ENCODE data around the gene CLEC2A.

CLEC2A gene

DNA sequence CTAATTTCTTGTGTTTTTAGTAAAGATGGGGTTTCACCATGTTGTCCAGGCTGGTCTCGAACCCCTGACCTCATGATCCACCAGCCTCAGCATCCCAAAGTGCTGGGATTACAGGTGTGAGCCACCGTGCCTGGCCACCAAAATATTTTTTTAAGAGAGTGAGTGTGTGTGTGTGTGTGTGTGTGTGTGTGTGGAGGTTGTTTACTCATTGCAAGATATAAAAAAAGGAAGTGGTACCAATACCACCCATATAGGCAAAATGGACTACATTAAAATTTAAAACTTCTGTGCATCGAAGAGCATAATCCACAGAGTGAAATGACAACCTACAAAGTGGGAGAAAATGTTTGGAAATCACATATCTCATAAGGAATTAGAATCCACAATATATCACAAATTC, 15.5 kb upstream of the CLEC2A start:
- WGBS, 2 donors (ENCODE audit: extremely low coverage in 2 of 2, insufficient read length in 2 of 2, insufficient replicate concordance in 1 of 2): no CpG with 5 or more reads among the region's 3 CpGs
- no peak overlapping the region for H3K18ac ChIP-seq (ENCODE audit: low read length)
- H3K4me3 ChIP-seq (ENCODE audit: low read length in 2 of 2): no peak overlapping the region
- no peaks in the 10 kb centered on the region for H3K79me1 ChIP-seq (ENCODE audit: low read depth, low read length)
- no peak overlapping the region for H3K9ac ChIP-seq (ENCODE audit: low read depth, low read length, poor library complexity)
- H2BK12ac ChIP-seq (ENCODE audit: low read length): no peak overlapping the region
- H2AFZ ChIP-seq (ENCODE audit: low read length): no peak overlapping the region
- H3K4ac ChIP-seq (ENCODE audit: low read length): no peak overlapping the region
- H3K23ac ChIP-seq (ENCODE audit: low read depth, low read length, poor library complexity): no peak overlapping the region
- no peak overlapping the region for H3K27ac ChIP-seq (replicated peaks; ENCODE audit: low read length)
- no peaks in the 10 kb centered on the region for H3K9me3 ChIP-seq (replicated peaks in 1 of 2; ENCODE audit: control insufficient read depth in 2 of 2, insufficient read depth in 1 of 2, low read depth in 1 of 2, low read length in 2 of 2)
- H3K36me3 ChIP-seq (replicated peaks in 1 of 2; ENCODE audit: control insufficient read depth in 2 of 2, insufficient read depth in 2 of 2, low read length in 2 of 2): peaks cover 0 to 2% of the 10 kb centered on the region in 2 donors
- H3K4me1 ChIP-seq (ENCODE audit: control insufficient read depth in 2 of 2, insufficient read depth in 1 of 2, low read depth in 1 of 2, low read length in 2 of 2): no peaks in the 10 kb centered on the region
- H3K4me2 ChIP-seq (ENCODE audit: insufficient read depth, low read length, poor library complexity, severe bottlenecking): no peak overlapping the region
- no peak overlapping the region for H2BK15ac ChIP-seq (ENCODE audit: low read length)
- no peaks in the 10 kb centered on the region for H3K27me3 ChIP-seq (ENCODE audit: control insufficient read depth in 3 of 3, insufficient read depth in 3 of 3, low read depth in 1 of 3, low read length in 3 of 3)
- H3K14ac ChIP-seq (ENCODE audit: low read length): no peak overlapping the region
- DNase-seq (ENCODE audit: low spot score): no peak
- H2AK5ac ChIP-seq (ENCODE audit: low read depth, low read length): no peak overlapping the region
- H4K8ac ChIP-seq (ENCODE audit: low read depth, low read length): no peak overlapping the region
- no peak overlapping the region for H4K91ac ChIP-seq (ENCODE audit: low read depth, low read length, poor library complexity)
- no peak overlapping the region for H2BK5ac ChIP-seq (ENCODE audit: low read length)
- no peak overlapping the region for H2BK120ac ChIP-seq (ENCODE audit: low read depth, low read length)

GRCh38 chr12:9944391-9944790, 12.2 kb upstream of the CLEC2A start:
- H3K4me1 ChIP-seq (ENCODE audit: control insufficient read depth in 2 of 2, insufficient read depth in 1 of 2, low read depth in 1 of 2, low read length in 2 of 2): no peaks in the 10 kb centered on the region

GRCh38 chr12:9943240-9943639, 11.1 kb upstream of the CLEC2A start:
- DNase-seq (ENCODE audit: low spot score): no peak
- H3K4me2 ChIP-seq (ENCODE audit: insufficient read depth, low read length, poor library complexity, severe bottlenecking): no peak overlapping the region
- H3K4me1 ChIP-seq (ENCODE audit: control insufficient read depth in 2 of 2, insufficient read depth in 1 of 2, low read depth in 1 of 2, low read length in 2 of 2): no peaks in the 10 kb centered on the region
- H3K18ac ChIP-seq (ENCODE audit: low read length): peak overlapping the region; percentile 85
- peak overlapping the region; percentile 44 for H3K9ac ChIP-seq (ENCODE audit: low read depth, low read length, poor library complexity)
- no CpG with 5 or more reads among the region's 19 CpGs for WGBS, 2 donors (ENCODE audit: extremely low coverage in 2 of 2, insufficient read length in 2 of 2, insufficient replicate concordance in 1 of 2)
- peak overlapping the region; percentile 20 for H3K23ac ChIP-seq (ENCODE audit: low read depth, low read length, poor library complexity)
- no peak overlapping the region for H2BK12ac ChIP-seq (ENCODE audit: low read length)
- no peaks in the 10 kb centered on the region for H3K79me1 ChIP-seq (ENCODE audit: low read depth, low read length)
- H3K4ac ChIP-seq (ENCODE audit: low read length): peak overlapping the region; percentile 23
- H3K36me3 ChIP-seq (replicated peaks in 1 of 2; ENCODE audit: control insufficient read depth in 2 of 2, insufficient read depth in 2 of 2, low read length in 2 of 2): peaks cover 0 to 2% of the 10 kb centered on the region in 2 donors
- H3K9me3 ChIP-seq (replicated peaks in 1 of 2; ENCODE audit: control insufficient read depth in 2 of 2, insufficient read depth in 1 of 2, low read depth in 1 of 2, low read length in 2 of 2): no peaks in the 10 kb centered on the region
- H4K91ac ChIP-seq (ENCODE audit: low read depth, low read length, poor library complexity): peak overlapping the region; percentile 85
- no peaks in the 10 kb centered on the region for H3K27me3 ChIP-seq (ENCODE audit: control insufficient read depth in 3 of 3, insufficient read depth in 3 of 3, low read depth in 1 of 3, low read length in 3 of 3)
- H3K4me3 ChIP-seq (ENCODE audit: low read length in 2 of 2): no peak overlapping the region
- H3K14ac ChIP-seq (ENCODE audit: low read length): no peak overlapping the region
- no peak overlapping the region for H3K27ac ChIP-seq (replicated peaks; ENCODE audit: low read length)
- H4K8ac ChIP-seq (ENCODE audit: low read depth, low read length): no peak overlapping the region
- no peak overlapping the region for H2AFZ ChIP-seq (ENCODE audit: low read length)
- no peak overlapping the region for H2BK120ac ChIP-seq (ENCODE audit: low read depth, low read length)
- no peak overlapping the region for H2BK15ac ChIP-seq (ENCODE audit: low read length)
- H2BK5ac ChIP-seq (ENCODE audit: low read length): no peak overlapping the region
- no peak overlapping the region for H2AK5ac ChIP-seq (ENCODE audit: low read depth, low read length)

More at GRCh38 chr12:9944391-9944790, 12.2 kb upstream of the CLEC2A start:
- Histone ChIP-seq H3K4me3 (ENCODE audit: low read length in 2 of 2) (no peak overlapping the region), H2BK5ac (ENCODE audit: low read length) (no peak overlapping the region), H3K79me1 (ENCODE audit: low read depth, low read length) (no peaks in the 10 kb centered on the region), H2AFZ (ENCODE audit: low read length) (no peak overlapping the region), H3K27ac (replicated peaks; ENCODE audit: low read length) (no peak overlapping the region), H3K18ac (ENCODE audit: low read length) (no peak overlapping the region), H4K91ac (ENCODE audit: low read depth, low read length, poor library complexity) (no peak overlapping the region), H3K36me3 (replicated peaks in 1 of 2; ENCODE audit: control insufficient read depth in 2 of 2, insufficient read depth in 2 of 2, low read length in 2 of 2) (peaks cover 0 to 2% of the 10 kb centered on the region in 2 donors), H2AK5ac (ENCODE audit: low read depth, low read length) (no peak overlapping the region), H4K8ac (ENCODE audit: low read depth, low read length) (no peak overlapping the region), H2BK15ac (ENCODE audit: low read length) (no peak overlapping the region), H2BK120ac (ENCODE audit: low read depth, low read length) (no peak overlapping the region), H3K4me2 (ENCODE audit: insufficient read depth, low read length, poor library complexity, severe bottlenecking) (no peak overlapping the region), H3K9ac (ENCODE audit: low read depth, low read length, poor library complexity) (no peak overlapping the region), H3K23ac (ENCODE audit: low read depth, low read length, poor library complexity) (no peak overlapping the region), H3K4ac (ENCODE audit: low read length) (no peak overlapping the region), H3K9me3 (replicated peaks in 1 of 2; ENCODE audit: control insufficient read depth in 2 of 2, insufficient read depth in 1 of 2, low read depth in 1 of 2, low read length in 2 of 2) (no peaks in the 10 kb centered on the region), H2BK12ac (ENCODE audit: low read length) (no peak overlapping the region), H3K14ac (ENCODE audit: low read length) (no peak overlapping the region), H3K27me3 (ENCODE audit: control insufficient read depth in 3 of 3, insufficient read depth in 3 of 3, low read depth in 1 of 3, low read length in 3 of 3) (no peaks in the 10 kb centered on the region)
- no CpG with 5 or more reads among the region's 2 CpGs for WGBS, 2 donors (ENCODE audit: extremely low coverage in 2 of 2, insufficient read length in 2 of 2, insufficient replicate concordance in 1 of 2)
- DNase-seq (ENCODE audit: low spot score): no peak

GRCh38 chr12:9941838-9942237, 9.7 kb upstream of the CLEC2A start:
- WGBS, 2 donors (ENCODE audit: extremely low coverage in 2 of 2, insufficient read length in 2 of 2, insufficient replicate concordance in 1 of 2): no CpG with 5 or more reads among the region's 1 CpG
- H3K27ac ChIP-seq (replicated peaks; ENCODE audit: low read length): no peak overlapping the region
- no peak overlapping the region for H4K8ac ChIP-seq (ENCODE audit: low read depth, low read length)

More at GRCh38 chr12:9941838-9942237, 9.7 kb upstream of the CLEC2A start:
- no peak overlapping the region for H3K14ac ChIP-seq (ENCODE audit: low read length)
- H3K18ac ChIP-seq (ENCODE audit: low read length): no peak overlapping the region
- H3K79me1 ChIP-seq (ENCODE audit: low read depth, low read length): no peaks in the 10 kb centered on the region
- no peaks in the 10 kb centered on the region for H3K9me3 ChIP-seq (replicated peaks in 1 of 2; ENCODE audit: control insufficient read depth in 2 of 2, insufficient read depth in 1 of 2, low read depth in 1 of 2, low read length in 2 of 2)
- H3K4me2 ChIP-seq (ENCODE audit: insufficient read depth, low read length, poor library complexity, severe bottlenecking): no peak overlapping the region
- H3K4me3 ChIP-seq (ENCODE audit: low read length in 2 of 2): no peak overlapping the region
- H2AFZ ChIP-seq (ENCODE audit: low read length): no peak overlapping the region
- peaks cover 0 to 2% of the 10 kb centered on the region in 2 donors for H3K36me3 ChIP-seq (replicated peaks in 1 of 2; ENCODE audit: control insufficient read depth in 2 of 2, insufficient read depth in 2 of 2, low read length in 2 of 2)
- no peak for DNase-seq (ENCODE audit: low spot score)
- H2BK15ac ChIP-seq (ENCODE audit: low read length): no peak overlapping the region
- H2AK5ac ChIP-seq (ENCODE audit: low read depth, low read length): no peak overlapping the region
- H3K27me3 ChIP-seq (ENCODE audit: control insufficient read depth in 3 of 3, insufficient read depth in 3 of 3, low read depth in 1 of 3, low read length in 3 of 3): no peaks in the 10 kb centered on the region
- H3K4me1 ChIP-seq (ENCODE audit: control insufficient read depth in 2 of 2, insufficient read depth in 1 of 2, low read depth in 1 of 2, low read length in 2 of 2): no peaks in the 10 kb centered on the region
- no peak overlapping the region for H2BK5ac ChIP-seq (ENCODE audit: low read length)
- no peak overlapping the region for H2BK120ac ChIP-seq (ENCODE audit: low read depth, low read length)
- no peak overlapping the region for H3K23ac ChIP-seq (ENCODE audit: low read depth, low read length, poor library complexity)
- no peak overlapping the region for H3K4ac ChIP-seq (ENCODE audit: low read length)
- no peak overlapping the region for H2BK12ac ChIP-seq (ENCODE audit: low read length)
- no peak overlapping the region for H3K9ac ChIP-seq (ENCODE audit: low read depth, low read length, poor library complexity)
- no peak overlapping the region for H4K91ac ChIP-seq (ENCODE audit: low read depth, low read length, poor library complexity)

Data from neuronal stem cell (in vitro differentiated cells).